KMS-11 (cell line): ENCODE measurements around the gene PCLO.

ENCODE experiments used
- H2AFZ ChIP-seq: fragments of 200-600 bp; sonication (generic); 2 replicates; pipeline ENCODE4 v1.6.1; 2016; ENCODE audit warnings: antibody characterized with exemption, mixed run types, low read depth
- H3K27ac ChIP-seq: fragments of 200-600 bp; sonication (generic); 2 replicates; pipeline ENCODE4 v1.6.1; 2016; ENCODE audit warnings: mild to moderate bottlenecking, mixed run types
- H3K27me3 ChIP-seq: fragments of 200-600 bp; sonication (generic); 2 replicates; pipeline ENCODE4 v1.6.1; 2017; ENCODE audit warnings: mild to moderate bottlenecking, low read depth, mixed run types, moderate library complexity; ENCODE audit not compliant: insufficient read depth
- H3K36me3 ChIP-seq: fragments of 200-600 bp; sonication (generic); 2 replicates; pipeline ENCODE4 v1.6.1; 2017; ENCODE audit warnings: mild to moderate bottlenecking, mixed run types; ENCODE audit not compliant: insufficient read depth
- H3K4me1 ChIP-seq: fragments of 200-600 bp; sonication (generic); 2 replicates; pipeline ENCODE4 v1.6.1; 2016; ENCODE audit warnings: mild to moderate bottlenecking, low read depth, mixed run types; ENCODE audit not compliant: poor library complexity, severe bottlenecking
- H3K4me2 ChIP-seq: fragments of 200-600 bp; sonication (generic); 2 replicates; pipeline ENCODE4 v1.7.0; 2016; ENCODE audit warnings: mild to moderate bottlenecking, mixed run types
- H3K4me3 ChIP-seq: fragments of 200-600 bp; sonication (generic); IDR thresholded peaks from 2 replicates; pipeline ENCODE4 v1.6.1; 2017; ENCODE audit warnings: low read depth, low read length, mixed read lengths; ENCODE audit not compliant: insufficient read depth
- H3K79me2 ChIP-seq: fragments of 200-600 bp; sonication (generic); 2 replicates; pipeline ENCODE4 v1.6.1; 2016; ENCODE audit warnings: low read depth, mixed run types; ENCODE audit not compliant: insufficient read depth
- H3K9ac ChIP-seq: fragments of 200-600 bp; sonication (generic); 2 replicates; pipeline ENCODE4 v1.6.1; 2016; ENCODE audit warnings: mild to moderate bottlenecking, mixed run types
- H4K20me1 ChIP-seq: fragments of 200-600 bp; sonication (generic); 2 replicates; pipeline ENCODE4 v1.6.1; 2016; ENCODE audit warnings: mild to moderate bottlenecking, mixed run types; ENCODE audit not compliant: insufficient read depth
- TF ChIP-seq, protein P1 (sequence below): fragments of 200-600 bp; sonication (generic); conservative IDR thresholded peaks from 2 replicates; pipeline ENCODE4 v1.6.1; 2017; ENCODE audit warnings: low read depth, mild to moderate bottlenecking, antibody characterized with exemption, low read length, moderate library complexity, mixed read lengths

The PCLO gene

DNA sequence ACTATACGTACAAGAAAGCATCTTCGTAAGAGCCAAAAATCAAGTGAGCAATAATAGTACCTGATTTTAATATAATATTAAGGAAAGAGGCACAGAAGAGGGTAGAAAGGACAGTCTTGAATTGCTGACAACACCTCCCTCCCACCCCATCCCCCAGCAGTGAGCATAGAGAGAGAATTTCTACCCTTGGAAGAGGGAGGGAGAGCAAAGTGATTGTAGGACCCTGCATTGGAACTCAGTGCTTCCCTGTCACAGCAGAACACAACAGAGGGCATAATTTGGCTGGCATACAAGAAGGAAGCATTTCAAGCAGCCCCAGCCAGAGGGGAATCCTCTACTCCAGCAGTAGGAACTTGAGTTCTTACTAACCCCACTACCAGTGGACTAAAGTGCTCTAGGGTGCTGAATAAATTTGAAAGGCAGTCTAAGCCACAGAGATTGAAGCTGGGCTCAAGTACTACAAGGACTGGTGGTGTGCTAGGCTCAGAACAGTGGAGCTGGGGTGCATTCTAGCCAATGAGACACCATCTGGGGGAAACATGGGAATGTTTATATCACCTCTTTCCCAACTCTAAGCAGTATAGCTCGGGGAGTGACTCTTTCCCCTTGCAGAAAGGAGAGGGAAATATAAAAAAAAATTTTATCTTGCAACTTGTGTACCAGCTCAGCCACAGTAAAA, 44.2 kb downstream of the PCLO start:
- no peak overlapping the region for H3K27ac ChIP-seq
- no peaks in the 10 kb centered on the region for H3K4me1 ChIP-seq
- H3K79me2 ChIP-seq: no peaks in the 10 kb centered on the region
- H3K4me2 ChIP-seq: no peak overlapping the region
- no peaks in the 10 kb centered on the region for H3K36me3 ChIP-seq
- TF ChIP-seq, protein P1, sequence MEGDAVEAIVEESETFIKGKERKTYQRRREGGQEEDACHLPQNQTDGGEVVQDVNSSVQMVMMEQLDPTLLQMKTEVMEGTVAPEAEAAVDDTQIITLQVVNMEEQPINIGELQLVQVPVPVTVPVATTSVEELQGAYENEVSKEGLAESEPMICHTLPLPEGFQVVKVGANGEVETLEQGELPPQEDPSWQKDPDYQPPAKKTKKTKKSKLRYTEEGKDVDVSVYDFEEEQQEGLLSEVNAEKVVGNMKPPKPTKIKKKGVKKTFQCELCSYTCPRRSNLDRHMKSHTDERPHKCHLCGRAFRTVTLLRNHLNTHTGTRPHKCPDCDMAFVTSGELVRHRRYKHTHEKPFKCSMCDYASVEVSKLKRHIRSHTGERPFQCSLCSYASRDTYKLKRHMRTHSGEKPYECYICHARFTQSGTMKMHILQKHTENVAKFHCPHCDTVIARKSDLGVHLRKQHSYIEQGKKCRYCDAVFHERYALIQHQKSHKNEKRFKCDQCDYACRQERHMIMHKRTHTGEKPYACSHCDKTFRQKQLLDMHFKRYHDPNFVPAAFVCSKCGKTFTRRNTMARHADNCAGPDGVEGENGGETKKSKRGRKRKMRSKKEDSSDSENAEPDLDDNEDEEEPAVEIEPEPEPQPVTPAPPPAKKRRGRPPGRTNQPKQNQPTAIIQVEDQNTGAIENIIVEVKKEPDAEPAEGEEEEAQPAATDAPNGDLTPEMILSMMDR: no peak
- H3K27me3 ChIP-seq: no peaks in the 10 kb centered on the region
- H3K4me3 ChIP-seq: no peak overlapping the region
- H2AFZ ChIP-seq: no peak overlapping the region
- no peaks in the 10 kb centered on the region for H4K20me1 ChIP-seq
- no peak overlapping the region for H3K9ac ChIP-seq

DNA sequence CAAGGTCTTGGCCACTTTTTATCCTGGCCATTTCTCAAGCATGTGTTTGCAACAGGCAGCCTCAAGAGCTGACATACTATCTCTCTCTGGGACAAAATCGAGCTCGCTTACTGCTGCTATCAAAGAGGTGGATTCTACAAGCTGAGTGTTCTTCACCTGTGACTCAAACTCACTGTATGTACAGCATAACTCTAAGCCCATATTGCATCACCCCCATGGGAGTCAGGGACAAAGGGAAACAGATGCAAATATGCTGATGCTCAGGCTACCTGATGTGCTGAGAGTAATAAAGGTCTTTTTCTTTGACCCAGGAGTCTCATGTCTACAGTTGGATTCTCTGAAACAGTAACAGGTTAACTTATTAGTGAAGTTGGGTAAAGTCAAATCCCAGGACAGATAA, 45.2 kb downstream of the PCLO start:
- Histone ChIP-seq H3K27me3 (no peaks in the 10 kb centered on the region), H3K4me3 (no peak overlapping the region), H2AFZ (no peak overlapping the region), H3K79me2 (no peaks in the 10 kb centered on the region), H3K4me2 (no peak overlapping the region), H3K27ac (no peak overlapping the region), H4K20me1 (no peaks in the 10 kb centered on the region), H3K9ac (no peak overlapping the region), H3K36me3 (no peaks in the 10 kb centered on the region), H3K4me1 (no peaks in the 10 kb centered on the region)
- TF ChIP-seq, protein P1: no peak

DNA sequence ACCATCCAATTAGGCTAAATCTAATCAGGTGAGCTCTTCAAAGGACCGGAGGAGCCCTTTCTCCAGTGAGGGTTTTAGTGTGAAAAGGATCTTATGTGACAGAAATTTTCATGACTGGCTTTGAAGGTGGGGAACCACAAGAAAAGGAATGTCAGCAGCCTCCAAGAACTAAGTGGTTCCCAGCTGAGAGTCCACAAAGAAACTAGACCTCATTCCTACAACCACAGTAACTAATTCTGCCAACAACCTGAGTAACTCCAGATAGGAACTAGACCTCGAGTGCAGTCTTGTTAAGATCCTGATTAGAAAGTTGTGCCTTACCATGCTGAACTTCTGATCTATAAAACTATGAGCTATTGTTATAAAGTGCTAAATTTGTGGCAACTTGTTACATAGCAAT, 51.3 kb downstream of the PCLO start:
- Histone ChIP-seq H3K27me3 (no peaks in the 10 kb centered on the region), H3K79me2 (no peaks in the 10 kb centered on the region), H3K36me3 (no peaks in the 10 kb centered on the region), H3K4me3 (no peak overlapping the region), H4K20me1 (no peaks in the 10 kb centered on the region), H2AFZ (no peak overlapping the region), H3K4me2 (no peak overlapping the region), H3K4me1 (no peaks in the 10 kb centered on the region), H3K9ac (no peak overlapping the region), H3K27ac (no peak overlapping the region)
- TF ChIP-seq, protein P1: no peak

DNA sequence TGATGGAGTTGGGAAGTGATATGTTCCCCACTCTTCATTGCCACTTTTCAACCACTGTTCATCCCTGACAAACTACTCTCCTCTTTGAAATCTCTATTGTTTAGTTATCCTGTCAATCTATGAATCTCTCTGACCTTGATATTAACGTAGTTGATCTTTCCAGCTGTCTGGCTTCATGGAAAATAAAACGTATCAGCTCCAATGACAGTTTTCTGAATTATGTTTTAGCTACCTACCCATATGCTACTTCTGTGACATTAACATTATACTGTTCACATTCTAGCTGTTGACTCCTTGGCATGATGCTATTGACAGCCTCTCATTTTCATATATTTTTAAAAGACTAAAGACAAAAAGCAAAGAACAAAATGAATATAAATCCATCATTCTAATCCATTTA, 53.3 kb downstream of the PCLO start:
- TF ChIP-seq, protein P1: no peak
- Histone ChIP-seq H3K9ac (no peak overlapping the region), H3K4me2 (no peak overlapping the region), H4K20me1 (no peaks in the 10 kb centered on the region), H3K4me1 (no peaks in the 10 kb centered on the region), H3K4me3 (no peak overlapping the region), H2AFZ (no peak overlapping the region), H3K27ac (no peak overlapping the region), H3K27me3 (no peaks in the 10 kb centered on the region), H3K36me3 (no peaks in the 10 kb centered on the region), H3K79me2 (no peaks in the 10 kb centered on the region)
